GM19043 (cell line): ENCODE results near the gene DENND6B.
"Not testable (repeated sequence)": the region's sequence is repeated elsewhere in the genome, so short reads cannot be mapped to it uniquely, and the experiment has no call there.

Experiments
- ATAC-seq: cut with Tn5 transposase; IDR thresholded peaks from one replicate; pipeline ENCODE4 v1.9.1; 2021; ENCODE audit warnings: low read depth; ENCODE audit not compliant: unreplicated experiment

DENND6B gene

GRCh38 chr22:50274771-50275170 lies 52.0 kb downstream of the DENND6B start:
- ATAC-seq = no peak

DNA sequence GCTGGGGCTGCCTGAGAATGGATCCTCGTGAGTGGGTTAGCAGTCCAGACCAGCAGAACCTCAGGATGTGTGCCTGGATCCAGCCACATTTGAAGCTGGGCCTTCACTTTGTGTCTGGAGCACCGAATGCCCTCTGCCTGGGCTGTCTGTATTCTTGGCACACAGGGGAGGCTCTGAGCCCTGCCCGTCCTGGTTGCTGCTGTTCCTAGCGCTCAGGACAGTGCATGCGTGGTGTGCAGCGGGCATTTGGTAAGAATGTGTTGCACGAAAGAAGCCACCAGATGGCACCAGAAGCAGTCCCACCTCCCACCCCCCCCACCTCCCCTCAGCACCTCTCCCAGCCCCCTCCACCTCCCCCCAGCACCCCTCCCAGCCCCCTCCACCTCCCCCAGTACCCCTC lies 52.5 kb downstream of the DENND6B start:
- ATAC-seq = no peak

DNA sequence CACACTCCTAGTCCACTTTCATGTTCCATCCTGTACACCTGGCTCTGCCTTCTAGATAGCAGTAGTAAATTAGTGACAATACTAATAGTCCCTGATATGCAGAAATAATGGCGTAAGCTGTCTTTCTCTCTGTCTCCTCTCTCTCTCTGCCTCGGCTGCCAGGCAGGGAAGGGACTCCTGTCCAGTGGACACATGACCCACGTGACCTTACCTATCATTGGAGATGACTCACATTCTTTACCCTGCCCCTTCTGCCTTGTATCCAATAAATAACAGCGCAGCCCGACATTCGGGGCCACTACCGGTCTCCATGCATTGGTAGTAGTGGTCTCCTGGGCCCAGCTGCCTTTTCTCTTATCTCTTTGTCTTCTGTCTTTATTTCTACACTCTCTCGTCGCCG lies 53.0 kb downstream of the DENND6B start:
- not testable (repeated sequence) for ATAC-seq

DNA sequence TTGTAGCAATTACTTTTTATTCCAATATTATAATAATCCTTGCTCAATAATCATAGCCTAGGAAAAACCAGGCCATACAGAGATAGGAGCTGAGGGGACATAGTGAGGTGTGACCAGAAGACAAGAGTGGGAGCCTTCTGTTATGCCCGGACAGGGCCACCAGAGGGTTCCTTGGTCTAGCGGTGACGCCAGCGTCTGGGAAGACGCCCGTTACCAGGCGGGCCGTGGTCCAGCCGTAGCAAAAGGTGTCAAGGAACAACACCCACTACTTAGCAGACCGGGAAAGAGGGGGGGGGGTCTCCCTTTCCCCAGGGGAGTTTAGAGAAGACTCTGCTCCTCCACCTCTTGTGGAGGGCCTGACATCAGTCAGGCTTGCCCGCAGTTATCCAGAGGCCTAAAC lies 53.5 kb downstream of the DENND6B start:
- ATAC-seq = not testable (repeated sequence)

DNA sequence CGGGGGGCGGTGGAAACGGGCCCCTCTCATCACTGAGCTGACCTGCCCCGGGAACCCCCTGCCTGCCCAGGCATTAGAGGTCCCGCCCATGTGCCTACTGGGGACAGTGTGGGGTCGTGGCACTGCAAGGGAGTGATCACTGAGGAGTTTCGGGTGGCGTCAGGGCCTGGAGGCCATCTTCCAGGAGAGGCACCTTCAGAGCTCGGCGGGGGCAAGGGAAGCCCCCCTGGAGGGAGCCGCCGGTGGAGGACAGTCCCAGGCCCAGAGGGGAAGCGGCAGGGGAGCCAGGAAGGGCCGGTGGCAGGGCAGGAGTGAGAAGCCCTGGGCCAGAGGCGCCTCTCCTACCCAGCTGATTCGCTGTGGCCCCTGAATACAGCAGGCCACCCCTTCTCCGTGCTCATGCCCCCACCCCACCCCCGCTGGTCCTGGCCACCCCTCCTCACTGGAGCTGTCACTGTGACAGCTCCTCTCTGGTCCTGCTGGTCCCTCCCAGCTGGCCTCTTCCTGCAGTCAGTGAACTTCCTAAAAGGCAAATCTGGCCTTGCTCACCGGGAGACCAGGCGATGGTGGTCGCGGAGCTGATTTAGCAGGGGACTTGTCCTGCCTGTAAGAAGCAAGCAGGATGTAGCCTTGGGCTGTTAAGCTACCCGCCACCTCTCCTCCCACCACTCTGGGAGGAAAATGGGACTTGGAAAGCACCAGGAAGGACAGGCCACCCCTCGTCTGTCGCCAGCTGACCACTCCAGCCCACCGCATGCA lies 54.6 kb downstream of the DENND6B start:
- ATAC-seq = no peak

DNA sequence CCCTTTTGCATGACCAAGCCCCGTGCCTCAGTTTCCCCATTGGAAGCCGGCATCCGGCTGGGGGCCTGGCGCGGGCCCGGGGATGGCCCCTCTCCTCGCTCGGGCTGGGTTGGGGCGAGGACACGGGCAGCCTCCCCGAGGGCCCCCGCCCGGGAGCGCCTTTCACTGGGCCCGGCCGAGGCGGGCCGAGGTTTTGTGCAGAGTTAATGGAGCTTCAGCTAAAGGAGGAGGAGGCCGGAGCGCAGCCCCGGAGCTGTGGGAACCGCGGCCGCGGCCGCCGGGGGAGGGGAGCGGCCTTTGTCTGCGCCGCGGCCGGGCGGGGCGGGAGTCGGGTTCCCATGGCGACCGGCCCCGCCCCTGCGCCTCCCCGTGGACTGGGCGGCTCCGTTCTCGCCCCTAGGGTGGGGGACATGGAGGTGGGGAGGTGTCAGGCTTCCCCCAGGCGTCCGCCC lies 55.3 kb downstream of the DENND6B start:
- no peak for ATAC-seq

GRCh38 chr22:50270666-50271394 lies 56.0 kb downstream of the DENND6B start:
- ATAC-seq = no peak

DNA sequence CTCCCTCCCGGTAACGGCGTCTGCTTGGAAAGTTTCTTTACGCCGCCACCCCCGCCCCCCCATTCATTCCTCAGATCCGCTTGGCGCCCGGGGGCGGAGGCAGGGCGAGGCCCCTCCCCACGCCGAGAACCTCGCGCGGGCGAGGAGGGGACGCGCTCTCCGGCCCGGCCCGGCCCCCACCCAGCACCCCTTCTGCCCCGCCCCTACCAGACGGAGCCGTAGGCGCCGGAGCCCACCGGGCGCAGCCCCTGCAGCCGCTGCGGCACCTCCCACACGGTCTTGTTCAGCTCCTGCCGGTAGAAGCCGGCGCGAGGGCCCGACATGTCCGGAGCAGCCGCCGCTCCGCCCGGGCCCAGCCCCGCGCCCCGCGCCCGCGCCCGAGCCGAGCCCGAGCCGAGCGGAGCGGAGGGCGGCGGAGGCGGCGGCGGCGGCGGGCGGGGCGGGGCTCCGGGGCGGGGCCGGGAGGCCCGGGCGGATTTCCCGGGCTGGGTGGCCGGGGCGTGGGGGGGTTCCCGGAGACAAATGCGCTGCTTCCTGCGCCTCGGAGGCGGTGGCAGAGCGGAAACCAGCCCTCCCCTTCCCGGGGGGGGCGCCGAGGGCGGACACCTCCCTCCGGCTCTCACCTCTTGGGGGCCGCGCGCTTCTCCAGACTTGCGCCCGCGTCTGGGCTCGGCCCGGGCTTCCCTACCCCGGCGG lies 56.7 kb downstream of the DENND6B start, which contains the start of gene MAPK11:
Gene MAPK11, minus strand, starts transcription at position 411 of the 696 bp plus-strand sequence. Its CDS starts 88 bp downstream, at position 323.
- no peak for ATAC-seq

DNA sequence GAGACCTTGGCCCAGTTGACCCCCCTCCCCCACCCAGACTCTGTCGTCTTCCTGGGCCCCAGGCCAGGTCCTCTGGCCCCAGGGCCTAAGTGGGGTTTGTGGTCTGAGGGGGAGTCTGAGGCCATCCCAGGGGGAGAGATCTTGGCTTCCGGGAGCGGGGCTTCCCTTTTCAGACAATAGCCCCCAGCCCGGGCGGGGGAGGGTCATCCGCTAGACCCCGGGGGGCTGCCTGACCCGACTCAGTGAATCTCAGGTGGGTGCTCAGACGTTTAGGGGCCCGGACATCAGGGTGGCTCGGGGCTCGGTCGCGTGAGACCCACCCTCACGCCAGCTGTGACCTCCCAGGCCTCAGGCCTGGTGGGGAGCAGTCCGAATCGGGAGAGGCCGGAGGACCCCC lies 57.2 kb downstream of the DENND6B start:
- ATAC-seq = no peak

DNA sequence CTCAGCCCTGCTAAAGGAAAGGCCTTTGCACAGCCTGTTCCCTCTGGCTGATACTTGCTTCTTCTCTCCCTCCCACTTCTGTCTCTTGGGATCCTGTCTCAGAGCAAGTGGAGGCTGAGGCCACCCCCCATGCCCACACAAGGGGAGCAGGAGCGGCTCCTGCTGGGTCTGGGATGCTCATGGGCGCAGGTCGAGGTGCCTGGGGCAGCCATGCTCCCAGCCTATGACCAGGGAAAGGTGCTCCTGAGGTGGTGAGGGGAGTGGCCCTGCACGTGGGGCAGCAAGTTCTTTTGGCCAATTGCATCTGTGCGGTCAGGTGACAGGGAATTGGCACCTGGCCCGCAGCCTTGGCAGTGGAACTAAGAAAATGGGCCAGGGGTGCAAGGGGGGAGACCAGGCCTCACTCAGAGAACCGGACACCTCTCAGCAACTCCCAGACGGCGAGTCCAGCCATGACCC lies 58.1 kb downstream of the DENND6B start:
- ATAC-seq = no peak

- no peak for ATAC-seq
Observed at GRCh38 chr22:50267591-50268390, 59.0 kb downstream of the DENND6B start.

DNA sequence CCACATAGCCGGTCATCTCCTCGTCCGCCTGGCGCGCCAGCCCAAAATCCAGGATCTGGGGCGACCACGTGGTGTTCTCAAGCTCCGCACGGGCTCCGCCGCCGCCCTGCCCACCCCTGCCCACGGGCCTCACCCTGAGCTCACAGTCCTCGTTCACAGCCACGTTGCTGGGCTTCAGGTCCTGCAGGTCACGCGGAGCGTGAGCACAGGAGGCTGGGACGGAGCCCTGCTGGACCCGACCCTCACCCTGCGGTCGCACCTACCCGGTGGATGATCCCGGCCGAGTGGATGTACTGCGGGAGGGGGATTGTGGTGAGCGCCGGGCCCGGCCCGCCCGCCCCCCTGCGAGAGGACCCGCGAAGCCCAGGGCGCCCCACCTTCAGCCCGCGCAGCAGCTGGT lies 59.8 kb downstream of the DENND6B start:
- no peak for ATAC-seq

DNA sequence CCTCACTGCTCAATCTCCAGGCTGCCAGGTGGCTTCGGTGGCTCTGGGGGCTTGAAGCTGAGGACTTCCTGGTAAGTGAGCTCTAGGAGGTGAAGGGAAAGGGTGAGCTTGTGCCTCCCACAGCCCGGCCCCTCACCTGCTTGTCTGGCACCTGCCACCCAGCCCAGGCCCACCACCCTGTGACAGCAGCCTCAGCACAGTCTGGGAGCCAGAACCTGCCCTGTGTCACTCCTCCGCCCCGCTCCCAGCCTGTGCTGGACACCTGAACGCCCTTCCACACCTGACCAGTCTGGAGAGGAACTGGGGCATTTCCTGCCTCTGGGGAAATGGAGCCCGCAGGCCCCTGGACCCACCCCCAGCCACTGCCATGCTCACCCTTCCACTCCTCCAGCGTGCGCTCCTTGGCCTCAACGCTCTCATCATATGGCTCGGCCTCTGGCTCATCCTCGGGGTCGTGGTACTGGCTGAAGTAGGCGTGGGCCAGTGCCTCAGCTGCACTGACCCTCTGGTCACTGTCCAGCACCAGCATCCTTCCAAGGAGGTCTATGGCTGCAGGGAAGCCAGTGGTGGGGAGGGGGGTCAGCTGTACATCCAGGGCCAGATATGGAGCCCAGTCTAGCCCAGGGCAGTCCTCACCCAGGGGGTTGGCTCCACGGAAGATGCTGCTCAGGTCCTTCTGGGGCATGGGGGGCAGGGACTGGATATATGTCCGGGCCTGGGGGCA lies 61.7 kb downstream of the DENND6B start:
- ATAC-seq = no peak

- no peak for ATAC-seq
Observed at GRCh38 chr22:50264104-50264745, 62.6 kb downstream of the DENND6B start.

- ATAC-seq = no peak
Observed at GRCh38 chr22:50262973-50263617, 63.7 kb downstream of the DENND6B start.

DNA sequence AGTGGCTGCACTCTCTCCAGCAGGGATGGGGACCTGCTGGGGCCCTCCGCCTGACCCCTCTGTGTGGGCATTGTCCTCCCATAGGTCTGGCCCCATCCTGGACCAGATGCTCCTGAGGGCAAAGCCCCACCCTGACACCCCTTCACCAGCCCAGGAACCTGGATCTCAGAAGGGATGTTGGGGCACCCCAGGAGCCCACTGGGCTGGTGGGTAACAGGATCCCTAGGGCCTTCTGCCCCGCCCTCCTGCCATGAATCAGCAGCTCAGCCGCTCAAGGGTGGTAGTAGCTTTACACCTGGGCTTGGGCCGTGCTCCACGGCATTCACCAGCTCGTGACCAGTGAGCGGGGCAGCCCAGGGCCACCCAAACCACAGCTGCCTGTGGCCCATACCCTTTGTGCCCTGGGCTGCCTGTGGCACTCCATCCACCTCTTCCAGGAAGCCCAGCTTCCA lies 64.3 kb downstream of the DENND6B start:
- no peak for ATAC-seq

DNA sequence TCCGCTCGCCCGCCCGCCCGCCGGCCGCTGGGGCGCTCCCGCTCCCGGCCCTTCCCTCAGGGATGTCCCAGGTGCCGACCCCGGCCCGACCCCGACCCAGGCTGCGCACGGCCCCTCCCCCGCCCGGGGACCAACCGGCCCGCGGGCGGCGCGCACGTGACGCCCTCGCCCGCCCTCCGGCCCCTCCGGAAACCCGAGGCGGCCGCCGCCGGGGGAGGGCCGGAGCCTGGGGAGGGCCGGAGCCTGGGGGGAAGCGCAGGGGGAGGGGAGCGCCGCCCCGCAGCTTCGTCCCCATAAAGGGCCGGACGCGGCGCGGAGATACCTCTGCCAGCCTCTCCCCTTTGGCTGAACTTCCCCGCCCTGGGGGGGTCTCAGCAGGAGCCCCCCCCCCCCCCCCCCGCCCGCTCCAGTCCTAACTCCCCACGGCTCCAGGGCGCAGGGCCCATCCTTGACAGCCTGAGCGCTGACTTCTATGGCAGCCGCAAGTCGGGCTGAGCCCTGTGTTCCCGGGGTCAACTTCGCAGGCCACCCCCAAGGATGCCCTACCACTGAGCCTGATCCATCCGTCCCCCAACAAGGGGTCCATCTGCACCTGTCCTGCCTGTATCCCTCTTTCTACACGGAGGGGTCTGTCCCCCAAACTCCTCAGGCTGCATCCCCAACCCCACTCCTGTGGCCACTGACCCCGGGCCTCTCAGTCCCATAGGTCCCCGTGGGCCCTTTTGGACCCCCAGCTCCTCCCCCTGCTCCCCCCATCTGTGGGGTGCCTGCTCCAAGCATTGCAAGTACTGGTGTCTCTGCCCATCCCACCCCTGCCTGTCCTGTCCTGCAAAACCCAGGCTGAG lies 65.0 kb downstream of the DENND6B start, which contains the start of gene MAPK12:
Gene MAPK12, minus strand, starts transcription at position 69 of the 845 bp plus-strand sequence. CDS start 174 bp downstream, outside the sequence.
- ATAC-seq = no peak
